ENCODE measurements around the gene CHST11. TPM values are rescaled to one million over a fixed set of nuclear protein-coding genes. Genes with fewer than 3 reads are reported as not detected.

The CHST11 gene
- 10 to 100 TPM; 36.2 to 61.7 TPM for total RNA-seq

GRCh38 chr12:104456417-104456949, at the start of gene CHST11:
Gene CHST11 (plus strand): TSS chr12:104456948.
- H3K9me3 Mint-ChIP-seq: no peaks in the 10 kb centered on the region
- peaks cover 18% of the 10 kb centered on the region for H3K4me1 Mint-ChIP-seq
- H3K27me3 Mint-ChIP-seq: no peaks in the 10 kb centered on the region
- peak within 1 kb of the TSS; percentile 91 for H3K27ac Mint-ChIP-seq
- peak within 1 kb of the TSS; percentile 93 for H3K4me3 Mint-ChIP-seq
- H3K36me3 Mint-ChIP-seq (ENCODE audit: low read depth): peaks cover 26% of the 10 kb centered on the region
- peak; percentile 73 for ATAC-seq (replicated peaks)

DNA sequence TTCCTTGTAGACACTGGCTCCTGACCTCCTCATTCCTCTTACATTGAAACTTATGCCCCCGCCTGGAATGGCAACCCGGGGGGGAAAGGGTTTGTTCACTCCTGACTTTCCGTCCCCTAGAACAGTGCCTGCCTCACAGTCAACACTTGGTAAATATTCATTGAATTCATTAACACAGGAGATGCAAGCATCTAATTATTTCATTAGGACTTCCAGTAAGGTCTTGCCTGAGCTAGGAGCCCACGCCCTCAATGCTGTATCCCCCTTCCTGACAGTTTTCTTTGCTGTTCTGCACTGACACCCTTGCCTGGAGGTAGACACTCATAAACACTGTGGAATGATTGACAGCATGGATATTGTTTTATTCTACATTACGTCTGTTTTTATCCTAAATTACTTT, 49.3 kb upstream of the CHST11 start:
- H3K27me3 Mint-ChIP-seq: no peaks in the 10 kb centered on the region
- no peak overlapping the region for H3K4me3 Mint-ChIP-seq
- H3K9me3 Mint-ChIP-seq: no peaks in the 10 kb centered on the region

GRCh38 chr12:104407922-104408321, 48.8 kb upstream of the CHST11 start:
- Mint-ChIP-seq H3K9me3 (no peaks in the 10 kb centered on the region), H3K27me3 (no peaks in the 10 kb centered on the region), H3K4me3 (no peak overlapping the region), H3K27ac (no peak overlapping the region), H3K36me3 (ENCODE audit: low read depth) (no peaks in the 10 kb centered on the region), H3K4me1 (peaks cover 10% of the 10 kb centered on the region)
- no peak for ATAC-seq (replicated peaks)

More for the DNA sequence above, 49.3 kb upstream of the CHST11 start:
- Mint-ChIP-seq H3K36me3 (ENCODE audit: low read depth) (no peaks in the 10 kb centered on the region), H3K4me1 (peaks cover 7% of the 10 kb centered on the region), H3K27ac (no peak overlapping the region)
- no peak for ATAC-seq (replicated peaks)

DNA sequence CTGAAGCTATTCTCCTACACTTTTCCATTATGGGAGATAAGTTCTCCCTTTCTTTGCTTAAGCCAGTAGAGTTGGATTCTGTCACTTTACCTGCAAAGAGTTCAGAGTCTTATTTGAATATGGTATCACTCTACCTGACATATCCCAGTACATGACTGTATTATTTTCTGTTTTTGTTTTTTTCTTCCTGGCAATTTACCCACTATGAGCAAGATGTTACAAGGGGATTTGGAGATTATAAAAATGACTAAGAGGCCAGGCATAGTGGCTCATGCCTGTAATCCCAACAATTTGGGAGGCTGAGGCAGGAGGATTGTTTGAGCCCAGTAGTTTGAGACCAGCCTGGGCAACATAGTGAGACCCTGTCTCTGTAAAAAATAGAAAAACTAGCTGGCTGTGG, 46.4 kb upstream of the CHST11 start:
- H3K4me1 Mint-ChIP-seq: peaks cover 10% of the 10 kb centered on the region
- H3K4me3 Mint-ChIP-seq: no peak overlapping the region

GRCh38 chr12:104410786-104411185, 46.0 kb upstream of the CHST11 start:
- no peak for ATAC-seq (replicated peaks)
- Mint-ChIP-seq H3K27ac (no peak overlapping the region), H3K9me3 (no peaks in the 10 kb centered on the region), H3K27me3 (no peaks in the 10 kb centered on the region), H3K36me3 (ENCODE audit: low read depth) (no peaks in the 10 kb centered on the region), H3K4me1 (peaks cover 10% of the 10 kb centered on the region), H3K4me3 (no peak overlapping the region)

More for the DNA sequence above, 46.4 kb upstream of the CHST11 start:
- Mint-ChIP-seq H3K9me3 (no peaks in the 10 kb centered on the region), H3K27ac (no peak overlapping the region), H3K36me3 (ENCODE audit: low read depth) (no peaks in the 10 kb centered on the region), H3K27me3 (no peaks in the 10 kb centered on the region)
- ATAC-seq (replicated peaks): no peak

DNA sequence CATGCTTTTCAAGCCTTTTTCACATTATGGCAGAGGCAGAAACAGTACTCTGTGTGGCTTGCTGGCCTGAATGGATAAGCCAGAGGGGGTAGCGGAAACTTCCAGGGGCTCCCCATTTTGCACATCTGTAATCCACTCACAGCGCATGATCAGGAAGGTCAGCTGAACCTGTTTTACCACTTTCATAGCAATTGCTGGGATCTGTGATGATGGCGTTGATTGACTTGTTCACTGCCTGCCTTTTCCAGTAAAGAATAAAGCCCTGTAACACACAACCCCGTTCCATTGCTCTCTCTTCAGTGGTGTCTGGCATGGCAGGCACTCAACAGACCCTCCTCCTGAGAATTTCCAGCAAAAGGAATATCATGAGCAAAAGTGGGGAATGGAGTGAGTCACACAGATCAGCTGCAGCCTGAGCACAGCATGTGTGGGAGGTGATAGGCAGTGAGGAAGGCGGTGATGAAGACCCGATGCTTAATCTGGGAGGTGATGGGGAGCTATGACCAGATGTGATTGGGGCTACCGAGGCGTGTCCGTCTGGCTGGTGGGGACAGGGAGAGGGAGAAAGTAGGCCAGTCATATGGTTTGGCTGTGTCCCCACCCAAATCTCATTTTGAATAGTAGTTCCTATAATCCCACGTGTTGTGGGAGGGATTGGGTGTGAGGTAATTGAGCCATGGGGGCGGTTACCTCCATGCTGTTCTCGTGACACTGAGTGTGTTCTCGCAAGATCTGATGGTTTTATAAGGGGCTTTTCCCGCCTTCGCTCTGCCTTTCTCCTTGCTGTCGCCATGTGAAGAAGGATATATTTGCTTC, 44.7 kb upstream of the CHST11 start:
- Mint-ChIP-seq H3K4me3 (no peak overlapping the region), H3K4me1 (peaks cover 10% of the 10 kb centered on the region), H3K9me3 (no peaks in the 10 kb centered on the region), H3K27ac (peak overlapping the region; percentile 26), H3K36me3 (ENCODE audit: low read depth) (no peaks in the 10 kb centered on the region), H3K27me3 (no peaks in the 10 kb centered on the region)
- peak; percentile 35 for ATAC-seq (replicated peaks)

- no peak for ATAC-seq (replicated peaks)
- H3K27me3 Mint-ChIP-seq: no peaks in the 10 kb centered on the region
- no peaks in the 10 kb centered on the region for H3K9me3 Mint-ChIP-seq
- peaks cover 10% of the 10 kb centered on the region for H3K4me1 Mint-ChIP-seq
- no peak overlapping the region for H3K4me3 Mint-ChIP-seq
- peak overlapping the region; percentile 26 for H3K27ac Mint-ChIP-seq
- no peaks in the 10 kb centered on the region for H3K36me3 Mint-ChIP-seq (ENCODE audit: low read depth)
Measured at GRCh38 chr12:104412681-104413080, 44.1 kb upstream of the CHST11 start.

DNA sequence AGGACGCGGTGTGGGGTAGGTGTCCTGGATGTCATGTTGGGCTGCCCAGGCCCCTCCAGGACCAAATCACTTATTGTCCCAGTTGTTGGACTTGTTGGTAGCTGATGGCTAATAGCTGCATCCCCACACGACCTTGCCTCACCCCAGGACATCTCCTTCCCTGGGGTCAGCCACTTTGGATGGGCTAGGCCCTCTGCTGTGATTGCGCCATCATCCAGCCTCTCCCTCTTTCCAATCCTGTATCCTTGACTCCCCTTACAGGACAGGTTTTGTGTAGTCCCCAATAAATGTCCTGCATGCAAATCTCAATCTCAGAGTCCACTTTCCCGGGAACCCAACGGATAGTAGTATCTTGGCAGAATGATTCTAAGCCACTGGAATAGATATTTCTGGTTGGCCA, 43.4 kb upstream of the CHST11 start:
- no peak overlapping the region for H3K27ac Mint-ChIP-seq
- no peak for ATAC-seq (replicated peaks)
- no peaks in the 10 kb centered on the region for H3K9me3 Mint-ChIP-seq
- no peaks in the 10 kb centered on the region for H3K27me3 Mint-ChIP-seq
- H3K36me3 Mint-ChIP-seq (ENCODE audit: low read depth): no peaks in the 10 kb centered on the region
- H3K4me1 Mint-ChIP-seq: peaks cover 10% of the 10 kb centered on the region
- no peak overlapping the region for H3K4me3 Mint-ChIP-seq

GRCh38 chr12:104414581-104415341, 42.0 kb upstream of the CHST11 start:
- Mint-ChIP-seq H3K36me3 (ENCODE audit: low read depth) (no peaks in the 10 kb centered on the region), H3K4me3 (no peak overlapping the region), H3K27me3 (no peaks in the 10 kb centered on the region), H3K27ac (no peak overlapping the region), H3K4me1 (peaks cover 10% of the 10 kb centered on the region), H3K9me3 (no peaks in the 10 kb centered on the region)
- ATAC-seq (replicated peaks): no peak

- Mint-ChIP-seq H3K4me1 (peaks cover 10% of the 10 kb centered on the region), H3K9me3 (no peaks in the 10 kb centered on the region), H3K27me3 (no peaks in the 10 kb centered on the region), H3K4me3 (no peak overlapping the region), H3K36me3 (ENCODE audit: low read depth) (no peaks in the 10 kb centered on the region), H3K27ac (no peak overlapping the region)
- no peak for ATAC-seq (replicated peaks)
Measured at GRCh38 chr12:104415342-104415980, 41.3 kb upstream of the CHST11 start.

GRCh38 chr12:104416136-104416535, 40.6 kb upstream of the CHST11 start:
- H3K27me3 Mint-ChIP-seq: no peaks in the 10 kb centered on the region
- H3K27ac Mint-ChIP-seq: no peak overlapping the region
- no peaks in the 10 kb centered on the region for H3K36me3 Mint-ChIP-seq (ENCODE audit: low read depth)
- H3K4me3 Mint-ChIP-seq: no peak overlapping the region
- ATAC-seq (replicated peaks): no peak
- H3K4me1 Mint-ChIP-seq: peaks cover 13% of the 10 kb centered on the region
- no peaks in the 10 kb centered on the region for H3K9me3 Mint-ChIP-seq

- Mint-ChIP-seq H3K27me3 (no peaks in the 10 kb centered on the region), H3K4me1 (peaks cover 16% of the 10 kb centered on the region), H3K4me3 (no peak overlapping the region), H3K27ac (no peak overlapping the region), H3K36me3 (ENCODE audit: low read depth) (no peaks in the 10 kb centered on the region), H3K9me3 (no peaks in the 10 kb centered on the region)
- ATAC-seq (replicated peaks): no peak
Measured at GRCh38 chr12:104416585-104416984, 40.2 kb upstream of the CHST11 start.

GRCh38 chr12:104419717-104420116, 37.0 kb upstream of the CHST11 start:
- Mint-ChIP-seq H3K27ac (no peak overlapping the region), H3K27me3 (no peaks in the 10 kb centered on the region), H3K4me3 (no peak overlapping the region), H3K36me3 (ENCODE audit: low read depth) (no peaks in the 10 kb centered on the region), H3K9me3 (no peaks in the 10 kb centered on the region), H3K4me1 (peaks cover 6% of the 10 kb centered on the region)
- no peak for ATAC-seq (replicated peaks)

DNA sequence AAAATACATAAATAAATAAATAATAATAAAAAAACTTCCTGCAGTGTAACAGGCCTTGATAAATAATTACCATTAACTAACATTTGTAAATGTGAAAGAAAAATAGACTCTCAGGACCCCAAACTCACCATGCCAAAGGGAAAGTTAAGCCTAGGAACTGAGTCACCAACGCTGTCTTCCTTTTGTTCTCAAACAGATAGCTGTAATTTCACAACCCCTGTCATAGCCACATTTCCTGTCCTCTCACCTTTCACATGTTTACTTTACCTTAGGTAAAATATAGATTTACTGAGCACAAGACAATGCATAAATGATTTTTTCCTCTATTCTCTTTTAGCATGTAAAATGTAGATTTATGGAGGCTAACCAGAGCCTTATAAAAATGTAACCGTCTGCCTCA, 35.9 kb upstream of the CHST11 start:
- Mint-ChIP-seq H3K4me1 (peaks cover 6% of the 10 kb centered on the region), H3K27ac (no peak overlapping the region), H3K4me3 (no peak overlapping the region), H3K36me3 (ENCODE audit: low read depth) (no peaks in the 10 kb centered on the region), H3K27me3 (no peaks in the 10 kb centered on the region), H3K9me3 (no peaks in the 10 kb centered on the region)
- peak; percentile 92 for ATAC-seq (replicated peaks)

Data from activated T-helper 17 cell treated with anti-CD3 and anti-CD28 coated beads, Interleukin-2, amount 50 U/mL, for 72 hours (primary cell).